HG03045 (cell line): ENCODE data around the gene DCLK2.

ENCODE experiments used
- ATAC-seq: cut with Tn5 transposase; IDR thresholded peaks from one replicate; pipeline ENCODE4 v1.9.1; 2021; ENCODE audit warnings: mild to moderate bottlenecking, moderate library complexity; ENCODE audit not compliant: unreplicated experiment

Gene DCLK2

DNA sequence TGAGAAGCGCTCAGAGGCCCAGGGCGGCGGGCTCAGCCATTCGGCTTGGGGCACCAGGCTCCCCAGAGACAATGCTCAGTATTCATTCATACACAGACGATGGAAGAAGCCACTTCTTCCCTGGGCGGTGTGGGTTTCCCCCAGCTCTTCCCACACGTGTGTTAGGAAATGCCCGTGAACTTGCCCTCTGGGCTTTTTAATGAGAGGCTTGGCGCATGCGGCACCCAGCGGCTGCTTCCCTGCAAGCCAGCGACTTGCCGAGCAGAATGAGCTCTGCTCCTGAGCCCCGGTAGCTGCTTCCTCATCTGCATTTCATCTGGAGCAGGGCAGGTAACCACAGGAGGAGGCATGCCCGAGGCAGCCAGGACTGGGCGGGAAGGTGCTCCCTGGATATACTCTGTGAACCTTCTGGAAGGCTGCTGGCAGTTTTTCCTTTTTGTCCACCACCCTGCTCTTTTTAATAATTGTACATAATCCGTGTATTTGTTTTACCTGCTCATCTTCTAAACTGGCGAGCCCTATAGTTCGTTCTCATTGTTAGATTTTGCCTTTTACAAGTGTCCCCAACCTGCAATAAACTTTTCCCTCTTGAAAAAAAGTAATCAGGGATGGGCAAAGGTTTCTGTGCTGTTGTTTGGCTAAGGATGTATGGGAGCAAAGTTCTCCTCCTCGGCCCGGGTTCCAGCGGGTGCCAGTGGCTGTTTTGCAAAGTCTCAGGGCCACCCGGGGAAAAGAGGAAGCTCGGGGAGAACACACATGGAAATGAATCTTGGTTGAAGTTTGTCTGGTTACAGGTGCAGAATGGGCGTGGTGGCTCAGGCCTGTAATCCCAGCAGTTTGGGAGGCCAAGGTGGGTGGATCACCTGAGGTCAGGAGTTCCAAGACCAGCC is 178.8 kb downstream of the DCLK2 start:
- no peak for ATAC-seq

DNA sequence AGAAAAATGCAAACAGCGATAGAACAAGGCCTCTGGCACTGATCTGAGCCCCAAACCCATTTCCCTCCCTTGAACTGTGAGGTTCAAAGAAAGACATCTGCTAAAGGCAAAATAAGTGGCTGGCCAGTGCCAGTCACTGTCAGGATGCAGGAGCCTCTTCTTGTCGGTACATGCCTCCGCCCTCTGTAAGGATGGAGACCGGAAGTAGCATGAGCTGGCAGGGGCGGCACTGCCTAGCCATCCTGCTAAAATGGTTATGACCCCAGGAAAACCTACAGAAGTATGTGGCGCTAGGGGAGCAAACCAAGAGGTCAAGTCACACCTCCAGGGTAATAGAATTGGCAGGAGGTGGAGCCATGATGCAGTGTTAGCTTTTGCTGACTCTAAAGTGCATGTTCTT is 180.3 kb downstream of the DCLK2 start:
- no peak for ATAC-seq

DNA sequence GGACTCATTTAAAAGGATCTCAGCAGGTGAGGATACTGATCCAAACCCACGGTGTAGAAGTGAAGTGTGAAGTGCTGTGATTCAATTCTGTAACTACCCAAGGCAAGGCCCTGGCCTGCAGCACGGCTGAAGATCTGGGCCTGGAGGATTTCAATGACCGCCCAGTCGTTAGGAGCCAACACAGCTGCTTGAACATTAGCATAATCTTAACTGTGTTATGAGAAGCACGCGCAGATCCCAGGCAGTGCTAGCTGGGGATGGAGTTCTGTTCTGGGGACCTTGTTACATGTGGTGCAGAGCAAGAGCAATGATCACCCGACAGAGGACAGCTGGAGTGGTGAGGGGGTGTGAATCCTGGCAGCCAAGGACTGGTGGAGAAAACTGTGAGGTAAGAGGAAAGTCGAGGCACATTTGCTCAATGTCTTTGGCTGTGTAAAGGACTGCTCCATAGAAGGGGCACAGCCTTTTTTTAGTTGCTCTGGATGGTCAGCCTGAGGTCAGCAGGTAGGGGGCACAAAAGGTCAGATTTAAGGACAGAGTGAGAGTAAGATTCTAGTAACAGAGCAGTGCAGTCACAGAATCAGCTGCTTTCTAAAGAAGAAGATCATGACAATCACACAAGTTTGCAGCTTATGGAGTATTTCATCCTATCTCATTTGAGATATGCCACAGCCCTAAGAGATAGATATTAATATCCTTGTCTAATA is 181.8 kb downstream of the DCLK2 start:
- no peak for ATAC-seq

DNA sequence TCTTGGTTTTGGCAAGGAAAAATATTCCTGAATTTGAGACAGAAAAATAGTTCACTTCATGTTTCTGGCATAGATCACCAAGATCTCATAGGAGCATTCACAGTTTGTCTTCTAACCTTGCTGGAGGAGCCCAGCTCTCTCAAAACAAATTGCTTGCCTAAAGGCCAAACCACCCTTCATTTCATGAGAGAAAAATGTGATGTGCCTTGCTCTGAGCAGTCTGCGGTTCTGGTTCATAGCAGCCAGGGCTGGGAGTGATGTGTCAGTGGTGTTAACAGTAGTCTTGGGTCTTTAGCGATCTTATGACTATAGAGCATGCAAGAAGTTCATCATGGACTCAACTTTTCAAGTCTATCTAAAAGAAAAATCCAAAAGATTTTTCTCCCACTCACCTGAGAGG is 183.3 kb downstream of the DCLK2 start:
- no peak for ATAC-seq

DNA sequence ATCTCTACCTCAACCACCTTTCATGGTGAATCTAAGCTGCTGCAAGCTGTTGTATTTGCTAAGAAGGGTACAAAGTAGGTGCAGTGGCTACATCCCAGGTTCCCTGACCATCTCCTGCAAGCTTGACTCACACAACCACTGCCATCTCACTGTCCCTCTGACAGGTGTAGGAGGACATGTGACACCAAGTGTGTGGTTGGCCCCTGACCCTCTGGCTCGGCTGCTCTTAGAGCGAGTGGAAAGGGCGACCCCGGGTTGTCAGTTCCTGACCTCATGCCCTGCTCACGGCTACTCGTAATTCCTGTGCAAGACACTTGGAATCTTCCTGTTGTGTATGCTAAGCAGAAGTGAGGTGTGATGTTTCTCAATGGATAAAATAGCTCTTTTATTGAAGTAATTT is 184.4 kb downstream of the DCLK2 start:
- ATAC-seq: no peak

DNA sequence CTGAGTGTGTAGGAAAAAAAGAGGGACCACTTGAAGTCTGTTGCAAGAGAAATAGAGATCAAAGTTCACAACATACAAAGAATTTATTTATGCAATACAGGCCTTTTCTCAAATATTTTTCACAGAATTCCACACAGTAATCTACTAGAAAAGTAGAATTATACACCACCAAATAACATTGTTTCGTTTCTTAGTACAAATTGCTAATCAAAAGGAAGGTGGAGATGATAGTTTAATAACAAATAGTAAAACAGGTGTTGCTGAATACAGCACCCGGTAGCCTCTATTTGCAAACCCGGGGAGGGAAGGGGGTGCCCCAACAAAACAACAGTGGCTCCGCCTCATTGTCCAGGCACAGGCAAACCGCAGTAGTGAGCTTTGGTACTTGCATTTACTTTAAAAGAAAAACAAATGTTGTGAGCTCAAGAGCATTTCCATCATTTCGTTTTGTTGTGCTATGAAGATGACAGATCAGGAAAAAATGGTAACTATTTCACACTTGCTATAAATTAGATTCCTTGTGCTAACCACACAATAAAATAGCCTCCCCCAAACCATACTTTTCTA is 186.4 kb downstream of the DCLK2 start:
- ATAC-seq: no peak

DNA sequence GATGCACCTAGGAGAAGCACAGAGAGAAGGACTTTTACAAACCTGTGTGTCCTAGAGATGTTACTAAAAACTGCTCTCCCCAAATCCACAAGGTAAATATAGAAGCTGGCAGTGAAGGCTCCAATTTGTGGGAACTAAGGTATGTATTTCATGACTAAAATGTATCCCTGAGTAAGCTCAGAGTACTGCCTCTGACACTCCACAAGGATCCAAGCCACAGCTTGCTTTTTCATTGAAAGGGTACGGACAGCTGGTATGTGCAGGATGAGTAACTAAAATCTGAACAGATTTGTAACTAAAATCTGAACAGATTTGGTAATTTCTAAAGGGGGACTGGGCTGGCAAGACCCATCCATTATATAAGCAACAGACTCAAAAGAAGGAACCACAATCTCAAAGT is 187.6 kb downstream of the DCLK2 start:
- no peak for ATAC-seq

DNA sequence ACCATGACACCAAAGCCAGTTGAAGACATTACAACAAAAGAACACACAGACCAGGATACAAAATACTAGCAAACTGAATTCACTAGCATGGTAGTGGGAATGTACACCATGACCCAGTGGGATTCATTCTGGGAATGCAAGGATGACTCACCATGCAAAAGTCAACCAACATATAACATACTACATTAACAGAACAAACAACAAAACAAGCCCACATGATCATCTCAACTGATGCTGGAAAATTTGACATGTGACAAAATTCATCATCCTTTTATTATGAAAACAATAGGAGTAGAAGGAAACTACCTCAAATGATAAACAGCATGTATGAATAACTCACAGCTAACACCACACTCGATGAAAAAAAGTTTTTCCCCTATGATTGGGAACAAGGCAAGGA is 190.2 kb downstream of the DCLK2 start:
- ATAC-seq: no peak

DNA sequence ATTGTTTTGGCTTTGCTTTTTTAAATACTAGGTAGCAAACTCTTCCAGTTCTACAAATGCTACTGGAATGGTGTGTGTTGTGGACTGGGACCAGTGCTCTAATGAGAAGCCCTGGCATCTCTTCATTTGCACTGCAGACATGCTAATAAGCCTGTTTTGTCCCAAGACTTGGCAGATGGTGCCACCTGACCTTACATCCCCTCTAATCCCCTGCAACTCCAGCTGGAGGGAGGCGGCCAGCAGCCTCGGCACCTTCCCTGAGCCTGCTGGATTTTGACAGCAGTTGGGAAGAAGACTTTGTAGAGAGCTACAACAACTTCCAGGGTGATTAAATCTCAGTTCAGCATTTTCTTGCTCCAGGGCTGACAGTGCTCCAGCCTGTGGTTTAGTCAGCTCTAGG is 200.0 kb downstream of the DCLK2 start:
- no peak for ATAC-seq

DNA sequence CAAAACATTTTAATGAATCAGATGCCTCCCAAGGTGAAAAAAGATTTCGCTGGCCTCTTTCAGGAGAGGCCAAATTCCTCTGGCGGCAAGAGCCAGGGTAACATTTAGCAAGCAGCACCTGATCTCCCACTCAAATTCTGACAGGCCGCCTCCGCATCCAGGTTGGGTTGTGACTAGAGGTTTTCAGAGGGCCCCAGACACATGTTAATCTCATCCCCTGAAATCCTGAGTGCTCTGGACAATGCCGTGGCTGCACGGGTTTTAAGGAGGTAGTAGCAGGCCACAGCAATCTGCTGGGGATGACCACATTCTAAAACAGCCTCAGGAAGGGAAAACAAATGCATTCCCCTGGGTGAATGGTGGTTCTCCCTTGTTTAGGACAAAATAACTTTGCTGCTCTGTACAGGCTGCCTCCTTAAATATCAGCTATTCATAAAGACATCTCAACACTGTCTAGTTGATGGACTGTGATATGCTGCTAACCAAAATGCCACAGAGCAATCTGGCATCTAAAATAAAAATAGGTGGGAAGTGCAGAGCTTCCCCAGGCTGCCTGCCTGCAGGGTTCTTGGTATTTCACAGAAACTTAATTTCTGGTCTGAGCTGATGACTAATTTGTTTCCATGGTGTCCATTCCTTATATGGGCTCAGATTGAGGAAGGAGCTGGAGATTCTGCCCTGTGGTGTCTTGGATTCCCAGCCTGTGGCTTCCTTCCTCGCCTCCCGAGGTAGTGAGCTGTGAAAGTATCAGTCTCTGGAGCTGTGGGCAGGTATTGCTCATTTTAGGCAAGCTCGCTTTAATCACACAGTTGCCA is 202.0 kb downstream of the DCLK2 start:
- ATAC-seq: no peak

DNA sequence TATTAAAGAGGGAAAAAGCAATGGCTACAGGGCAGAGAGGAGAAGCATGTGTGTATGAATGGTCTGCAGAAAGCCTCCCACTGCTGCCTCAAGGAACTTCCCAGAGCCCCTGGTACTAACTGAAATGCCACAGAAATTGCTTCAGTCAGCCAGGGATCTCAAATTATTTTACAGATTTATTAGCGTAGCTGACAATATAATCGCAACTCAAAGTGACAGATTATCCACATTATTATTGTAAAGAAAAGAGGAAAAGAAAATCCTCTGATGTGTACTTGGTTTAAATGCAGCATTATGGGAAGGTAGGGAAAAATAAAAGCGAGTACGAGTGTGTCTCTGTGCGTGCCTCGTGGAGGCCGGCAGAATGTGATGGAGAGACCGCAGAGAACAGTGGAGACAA is 202.7 kb downstream of the DCLK2 start:
- no peak for ATAC-seq

DNA sequence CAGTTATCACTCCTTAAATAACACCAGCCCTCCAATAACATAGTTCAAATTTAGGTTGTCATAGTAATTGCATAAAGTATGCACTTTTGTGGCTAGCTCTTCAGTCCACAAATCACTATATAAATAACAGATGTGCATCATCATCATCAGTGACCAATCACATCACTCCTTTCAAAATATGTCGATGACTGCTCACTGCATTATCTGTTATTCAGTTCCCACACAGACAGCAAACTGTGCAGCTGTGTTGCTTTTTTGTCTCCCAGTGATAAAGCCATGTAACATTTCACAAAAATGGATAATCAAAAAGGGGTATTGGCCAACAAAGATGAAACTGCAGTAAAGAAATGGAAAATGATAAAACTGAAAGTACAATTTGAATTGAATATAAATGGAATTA is 205.4 kb downstream of the DCLK2 start:
- ATAC-seq: no peak

DNA sequence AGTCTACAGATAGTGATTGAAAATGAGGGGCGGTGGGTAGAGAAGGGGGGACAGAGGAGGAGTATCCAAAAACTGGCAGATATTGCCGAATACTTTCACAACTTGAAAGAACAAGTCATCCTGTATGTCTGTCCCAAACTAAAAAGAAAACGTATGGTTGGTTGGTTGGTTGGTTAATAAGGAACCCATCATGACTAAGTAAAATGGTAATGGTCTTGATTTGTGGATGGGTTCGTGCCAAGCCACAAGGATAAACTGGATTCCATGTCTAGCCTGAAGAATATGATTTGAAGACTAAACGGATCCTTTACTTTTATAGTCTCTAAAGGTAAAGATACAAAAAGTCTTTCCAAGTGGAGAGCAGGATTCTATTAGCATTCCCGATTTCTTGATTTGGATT is 208.4 kb downstream of the DCLK2 start:
- no peak for ATAC-seq

DNA sequence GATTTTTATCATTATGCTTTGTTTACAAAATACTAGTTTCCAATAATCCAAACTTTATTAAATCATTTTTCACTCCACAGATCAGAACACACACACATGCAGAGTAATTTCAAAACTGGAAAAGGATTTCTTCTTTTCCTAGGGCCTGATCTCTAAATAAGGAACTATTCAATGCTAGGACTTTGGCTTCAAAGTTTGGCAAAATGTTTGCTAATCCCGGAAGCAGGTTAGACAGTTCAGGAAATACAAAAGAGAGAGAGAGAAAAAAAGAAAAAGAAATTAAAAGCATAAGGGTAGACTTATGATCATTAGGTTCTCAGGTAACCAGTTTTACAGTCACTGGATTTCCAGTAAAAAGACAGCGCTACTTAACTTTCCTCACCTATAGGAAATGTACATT is 211.0 kb downstream of the DCLK2 start:
- ATAC-seq: no peak

DNA sequence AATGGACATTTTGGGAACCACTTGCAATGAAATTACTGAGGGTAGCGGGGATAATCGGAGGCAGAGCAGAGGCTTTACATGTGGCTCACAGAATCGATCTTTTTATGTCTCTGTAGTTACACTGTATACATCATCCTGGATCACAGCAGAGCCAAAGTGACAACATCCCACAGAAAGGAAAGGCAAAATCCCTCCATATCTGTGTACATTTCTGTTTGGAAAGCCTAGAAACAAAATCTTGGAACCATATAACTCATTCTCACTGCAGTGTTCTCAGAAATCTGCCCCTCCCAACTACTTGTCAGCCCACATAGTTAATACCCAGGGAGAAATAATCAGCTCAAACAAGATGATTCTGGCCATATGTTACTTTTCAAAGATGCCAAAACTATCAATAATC is 211.6 kb downstream of the DCLK2 start:
- ATAC-seq: no peak

DNA sequence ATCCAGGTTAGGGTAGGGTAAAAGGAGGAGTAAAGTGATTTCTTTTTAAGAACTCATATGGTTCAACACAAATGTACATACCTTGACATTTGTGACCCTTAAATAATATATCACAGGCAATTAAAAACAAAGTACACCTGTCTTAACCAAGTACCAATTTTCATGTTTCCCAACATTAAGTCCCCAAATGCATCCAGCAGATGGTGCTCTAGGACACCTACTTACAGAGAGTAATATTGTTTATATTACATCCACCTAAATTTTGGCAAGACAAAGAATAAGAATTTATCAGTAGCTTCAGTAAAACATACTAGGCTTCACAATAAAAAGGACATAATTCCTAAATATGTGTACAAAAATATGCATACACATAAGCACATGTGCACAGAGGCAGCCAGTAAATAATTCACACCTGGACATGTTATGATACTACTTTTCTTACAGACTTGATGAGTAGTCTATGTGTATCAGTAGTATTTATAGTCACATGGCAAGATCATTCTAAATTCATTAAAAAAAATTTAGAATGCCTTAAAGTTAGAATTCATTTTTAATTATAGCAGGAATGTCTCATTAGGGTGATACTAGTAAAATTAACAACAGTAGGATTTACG is 219.7 kb downstream of the DCLK2 start:
- no peak for ATAC-seq

DNA sequence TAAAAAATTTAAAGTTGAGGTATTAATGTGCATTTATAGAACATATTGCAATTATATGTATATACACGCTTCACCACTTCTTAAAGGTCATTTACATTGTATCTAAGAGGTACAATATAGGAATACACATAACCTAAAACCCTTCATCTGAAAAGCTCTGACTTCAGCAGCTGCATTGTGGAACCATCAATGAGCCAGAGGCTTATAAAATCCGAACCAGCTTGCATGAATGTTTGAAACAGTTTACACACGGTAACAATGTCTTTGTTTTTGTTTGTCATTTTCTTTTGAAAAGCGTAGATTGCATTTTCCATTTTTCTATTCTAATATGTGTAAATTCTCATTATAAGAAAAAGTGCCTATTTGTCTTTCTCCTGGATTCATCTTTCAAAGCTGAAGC is 221.6 kb downstream of the DCLK2 start:
- ATAC-seq: no peak

DNA sequence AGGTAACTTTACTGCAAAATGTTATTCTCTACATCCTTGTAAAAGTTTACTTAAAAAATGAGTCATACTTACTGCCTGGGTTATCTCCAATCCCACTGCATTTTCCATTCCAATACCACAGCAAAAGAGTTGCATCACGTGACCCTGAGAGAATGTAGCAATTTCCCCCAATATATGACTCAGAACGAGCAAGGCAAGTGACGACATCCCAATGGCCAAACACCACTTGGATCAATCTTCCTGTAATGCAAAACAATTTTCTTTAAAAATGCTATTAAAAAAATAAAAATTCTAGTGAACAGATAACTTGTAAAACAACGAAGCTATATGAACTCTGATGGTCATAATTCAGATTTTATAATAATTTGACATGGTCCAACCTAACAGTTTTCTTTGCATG is 224.3 kb downstream of the DCLK2 start:
- ATAC-seq: no peak

DNA sequence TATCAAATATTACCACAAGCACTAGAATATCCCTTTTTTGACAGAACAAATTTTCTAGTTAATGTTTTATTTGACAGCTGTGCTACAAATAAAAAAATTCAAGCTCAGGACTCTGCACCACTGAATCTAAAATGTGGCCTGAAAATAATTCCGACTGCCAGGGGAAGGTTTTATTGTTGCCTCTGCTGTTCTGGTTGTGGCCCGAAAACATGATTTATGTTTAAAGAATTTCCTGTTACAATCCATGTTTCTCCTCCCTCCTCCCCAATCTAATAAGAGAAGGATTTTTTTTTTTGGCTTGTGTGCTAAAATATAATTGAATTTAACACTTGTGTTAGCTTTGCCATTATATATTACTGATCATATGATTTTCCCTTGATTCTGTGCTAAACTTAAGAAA is 227.8 kb downstream of the DCLK2 start:
- no peak for ATAC-seq

DNA sequence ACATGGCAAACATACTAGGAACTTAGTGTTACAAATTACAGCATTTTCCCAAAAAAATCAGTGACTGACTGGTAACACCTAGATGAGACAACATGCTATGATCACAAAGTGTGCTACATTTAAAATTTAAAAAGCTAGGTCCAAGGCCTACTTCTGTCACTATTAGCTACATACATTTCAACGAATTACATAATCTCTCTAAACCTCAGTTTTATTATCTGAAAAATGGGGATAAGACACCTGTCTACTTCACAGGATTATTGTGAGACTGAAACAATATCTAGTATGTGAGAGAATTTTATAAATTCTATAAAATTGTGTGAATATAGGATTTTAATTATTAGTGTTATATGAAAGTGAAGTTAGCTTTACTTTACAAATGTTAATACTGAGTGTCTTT is 228.5 kb downstream of the DCLK2 start:
- no peak for ATAC-seq
